Ishikawa (cell line): Measurements from ENCODE around the gene ASL.

Experiments
- EGR1 ChIP-seq: IDR thresholded peaks from 2 replicates; pipeline ENCODE4 v1.6.1; 2012
- TAF1 ChIP-seq: IDR thresholded peaks from 2 replicates; pipeline ENCODE4 v1.6.1; 2012; ENCODE audit warnings: low read depth, mild to moderate bottlenecking
- TEAD4 ChIP-seq: IDR thresholded peaks from 2 replicates; pipeline ENCODE4 v1.6.1; 2012
- YY1 ChIP-seq: IDR thresholded peaks from 2 replicates; pipeline ENCODE4 v1.6.1; 2012; ENCODE audit warnings: low read depth
- ZBTB7A ChIP-seq: IDR thresholded peaks from 2 replicates; pipeline ENCODE4 v1.6.1; 2012; ENCODE audit warnings: low read depth
- TF ChIP-seq, protein P1 (sequence below): IDR thresholded peaks from 2 replicates; pipeline ENCODE4 v1.6.1; 2012
- TF ChIP-seq, protein P2 (sequence below): IDR thresholded peaks from 2 replicates; pipeline ENCODE4 v1.6.1; 2012; ENCODE audit warnings: low read depth, mild to moderate bottlenecking

DNA sequence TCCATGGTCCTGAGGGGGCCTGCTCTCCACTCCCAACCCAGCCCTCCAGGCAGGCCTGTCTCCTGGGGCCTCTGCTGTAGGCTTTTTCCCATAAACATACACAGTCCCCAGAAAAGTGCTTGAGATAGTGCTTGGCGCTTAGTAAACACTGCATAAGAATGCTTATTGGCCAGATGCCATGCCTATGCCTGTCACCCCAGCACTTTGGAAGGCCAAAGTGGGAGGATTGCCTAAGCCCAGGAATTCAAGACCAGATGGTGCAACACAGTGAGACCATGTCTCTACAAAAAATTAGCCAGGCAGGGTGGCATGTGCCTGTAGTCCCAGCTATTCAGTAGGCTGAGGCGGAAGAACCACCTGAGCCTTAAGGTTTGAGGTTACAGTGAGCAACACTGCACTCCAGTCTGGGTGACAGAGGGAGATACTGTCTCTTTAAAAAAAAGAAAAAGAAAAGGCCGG lies 24.6 kb upstream of the ASL start:
- TF ChIP-seq EGR1 = no peak
- TF ChIP-seq YY1 = no peak
- TF ChIP-seq, protein P1, sequence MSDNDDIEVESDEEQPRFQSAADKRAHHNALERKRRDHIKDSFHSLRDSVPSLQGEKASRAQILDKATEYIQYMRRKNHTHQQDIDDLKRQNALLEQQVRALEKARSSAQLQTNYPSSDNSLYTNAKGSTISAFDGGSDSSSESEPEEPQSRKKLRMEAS = peak; percentile 29; the same call in 1 of the 2 replicates
- TF ChIP-seq TEAD4 = peak; percentile 60
- TF ChIP-seq TAF1 = no peak
- no peak for TF ChIP-seq ZBTB7A
- TF ChIP-seq, protein P2, sequence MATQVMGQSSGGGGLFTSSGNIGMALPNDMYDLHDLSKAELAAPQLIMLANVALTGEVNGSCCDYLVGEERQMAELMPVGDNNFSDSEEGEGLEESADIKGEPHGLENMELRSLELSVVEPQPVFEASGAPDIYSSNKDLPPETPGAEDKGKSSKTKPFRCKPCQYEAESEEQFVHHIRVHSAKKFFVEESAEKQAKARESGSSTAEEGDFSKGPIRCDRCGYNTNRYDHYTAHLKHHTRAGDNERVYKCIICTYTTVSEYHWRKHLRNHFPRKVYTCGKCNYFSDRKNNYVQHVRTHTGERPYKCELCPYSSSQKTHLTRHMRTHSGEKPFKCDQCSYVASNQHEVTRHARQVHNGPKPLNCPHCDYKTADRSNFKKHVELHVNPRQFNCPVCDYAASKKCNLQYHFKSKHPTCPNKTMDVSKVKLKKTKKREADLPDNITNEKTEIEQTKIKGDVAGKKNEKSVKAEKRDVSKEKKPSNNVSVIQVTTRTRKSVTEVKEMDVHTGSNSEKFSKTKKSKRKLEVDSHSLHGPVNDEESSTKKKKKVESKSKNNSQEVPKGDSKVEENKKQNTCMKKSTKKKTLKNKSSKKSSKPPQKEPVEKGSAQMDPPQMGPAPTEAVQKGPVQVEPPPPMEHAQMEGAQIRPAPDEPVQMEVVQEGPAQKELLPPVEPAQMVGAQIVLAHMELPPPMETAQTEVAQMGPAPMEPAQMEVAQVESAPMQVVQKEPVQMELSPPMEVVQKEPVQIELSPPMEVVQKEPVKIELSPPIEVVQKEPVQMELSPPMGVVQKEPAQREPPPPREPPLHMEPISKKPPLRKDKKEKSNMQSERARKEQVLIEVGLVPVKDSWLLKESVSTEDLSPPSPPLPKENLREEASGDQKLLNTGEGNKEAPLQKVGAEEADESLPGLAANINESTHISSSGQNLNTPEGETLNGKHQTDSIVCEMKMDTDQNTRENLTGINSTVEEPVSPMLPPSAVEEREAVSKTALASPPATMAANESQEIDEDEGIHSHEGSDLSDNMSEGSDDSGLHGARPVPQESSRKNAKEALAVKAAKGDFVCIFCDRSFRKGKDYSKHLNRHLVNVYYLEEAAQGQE = no peak
